Kidney tubule cell (primary cell): ENCODE measurements around the gene SEC63.
A peak's percentile ranks its signal among the peaks of the same experiment; 100 is the strongest.
"Not testable (repeated sequence)": the region's sequence is repeated elsewhere in the genome, so short reads cannot be mapped to it uniquely, and the experiment has no call there.

Experiments used
- DNase-seq: peaks from one replicate; pipeline ENCODE4 v3.0.0-alpha.2; 2018; ENCODE audit warnings: low spot score

SEC63 gene

DNA sequence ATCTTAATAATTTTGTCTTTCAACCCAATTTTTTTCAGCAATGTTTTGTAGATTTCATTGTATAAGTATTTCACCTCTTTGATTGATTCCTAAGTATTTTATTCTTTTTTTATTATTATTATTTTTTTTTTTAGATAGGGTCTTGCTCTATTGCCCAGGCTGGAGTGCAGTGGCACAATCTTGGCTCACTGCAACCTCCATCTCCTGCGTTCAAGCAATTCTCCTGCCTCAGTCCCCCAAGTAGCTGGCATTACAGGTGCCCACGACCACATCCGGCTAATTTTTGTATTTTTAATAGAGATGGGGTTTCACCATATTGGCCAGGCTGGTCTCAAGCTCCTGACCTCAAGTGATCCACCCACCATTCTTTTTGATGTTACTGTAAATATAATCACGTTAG is 97.0 kb downstream of the SEC63 start:
- DNase-seq: not testable (repeated sequence)

DNA sequence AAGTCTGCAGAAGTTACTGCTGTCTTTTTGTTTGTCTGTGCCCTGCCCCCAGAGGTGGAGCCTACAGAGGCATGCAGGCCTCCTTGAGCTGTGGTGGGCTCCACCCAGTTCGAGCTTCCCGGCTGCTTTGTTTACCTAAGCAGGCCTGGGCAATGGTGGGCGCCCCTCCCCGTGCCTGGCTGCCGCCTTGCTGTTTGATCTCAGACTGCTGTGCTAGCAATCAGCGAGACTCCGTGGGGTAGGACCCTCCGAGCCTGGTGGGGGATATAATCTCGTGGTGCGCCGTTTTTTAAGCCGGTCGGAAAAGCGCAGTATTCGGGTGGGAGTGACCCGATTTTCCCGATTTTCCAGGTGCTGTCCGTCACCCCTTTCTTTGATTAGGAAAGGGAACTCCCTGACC is 97.9 kb downstream of the SEC63 start:
- not testable (repeated sequence) for DNase-seq

DNA sequence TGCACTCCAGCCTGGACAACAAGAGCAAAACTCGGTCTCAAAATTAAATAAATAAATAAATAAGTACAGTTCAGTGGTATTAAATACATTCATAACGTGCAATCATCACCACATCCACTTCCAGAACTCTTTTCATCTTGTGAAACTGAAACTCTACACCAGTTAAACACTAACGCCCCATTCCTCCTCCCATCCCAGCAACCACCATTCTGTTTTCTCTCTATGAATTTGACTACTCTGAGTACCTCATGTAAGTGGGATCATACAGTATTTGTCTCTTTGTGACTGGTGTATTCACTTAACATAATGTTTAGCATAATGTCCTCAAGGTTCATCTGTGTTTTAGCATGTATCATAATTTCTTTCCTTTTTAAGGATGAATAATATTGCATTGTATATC is 104.8 kb downstream of the SEC63 start:
- DNase-seq: no peak

DNA sequence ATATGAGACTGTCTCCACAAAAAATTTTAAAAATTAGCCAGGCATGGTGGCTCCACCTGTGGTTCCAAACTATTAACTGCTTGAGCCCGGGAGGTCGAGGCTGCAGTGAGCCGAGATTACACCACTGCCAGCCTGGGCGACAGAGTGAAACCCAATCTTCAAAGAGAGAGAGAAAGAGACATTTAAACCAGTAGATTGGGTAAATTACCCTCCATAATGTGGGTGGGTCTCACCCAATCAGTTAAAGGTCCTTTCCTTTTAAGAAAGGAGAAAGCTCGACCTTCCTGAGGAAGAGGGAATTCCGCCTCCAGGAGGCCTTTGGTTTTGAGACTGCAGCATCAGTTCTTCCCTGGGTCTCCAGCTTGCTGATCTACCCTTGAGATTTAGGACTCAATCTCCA is 108.7 kb downstream of the SEC63 start:
- no peak for DNase-seq

DNA sequence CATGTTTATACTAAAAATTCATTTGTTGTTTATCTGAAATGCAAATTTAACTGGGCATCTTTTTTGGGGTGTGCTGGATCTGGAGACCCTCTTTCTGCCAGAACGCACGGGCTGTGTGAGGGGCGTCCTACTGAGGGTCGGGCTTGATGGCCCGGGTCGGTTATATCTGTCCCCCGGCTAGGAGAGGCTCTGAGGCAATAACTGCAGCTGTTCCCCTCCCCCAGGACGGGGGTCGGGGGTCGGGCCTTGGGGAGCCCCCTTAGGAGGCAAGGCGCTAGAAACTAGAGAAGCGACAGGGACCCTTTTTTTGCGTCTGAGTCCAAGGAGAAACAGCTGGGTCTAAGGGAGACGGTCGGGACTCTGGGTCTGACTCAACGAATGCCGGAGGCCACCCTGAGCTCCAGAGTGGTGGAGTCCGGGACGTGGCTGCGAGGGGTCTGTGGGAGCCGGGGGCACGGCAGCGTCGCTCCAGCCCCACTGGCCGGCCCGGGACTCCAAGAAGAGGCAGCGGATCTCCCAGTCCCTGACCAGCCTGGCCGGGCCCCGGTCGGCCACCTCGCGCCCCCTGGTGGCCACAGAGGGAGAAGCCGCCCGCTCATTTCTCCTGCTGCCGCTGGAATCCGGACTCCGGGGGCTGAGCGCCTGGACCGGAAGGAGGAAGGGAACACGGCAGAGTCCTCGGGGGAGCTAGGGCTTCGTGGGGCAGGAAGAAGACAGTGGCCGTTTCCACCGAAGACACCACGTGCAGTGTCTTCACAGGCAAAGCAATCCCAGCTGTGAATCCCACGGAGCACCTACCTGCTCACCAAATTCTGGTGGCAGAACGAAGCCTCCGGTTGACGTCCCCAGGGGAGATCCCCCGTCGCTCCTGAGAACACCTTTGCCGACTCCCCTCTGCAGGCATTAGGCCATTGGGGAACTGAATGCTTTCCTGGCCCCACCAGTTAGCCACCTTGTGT is 109.9 kb downstream of the SEC63 start:
- peak; percentile 86 for DNase-seq

DNA sequence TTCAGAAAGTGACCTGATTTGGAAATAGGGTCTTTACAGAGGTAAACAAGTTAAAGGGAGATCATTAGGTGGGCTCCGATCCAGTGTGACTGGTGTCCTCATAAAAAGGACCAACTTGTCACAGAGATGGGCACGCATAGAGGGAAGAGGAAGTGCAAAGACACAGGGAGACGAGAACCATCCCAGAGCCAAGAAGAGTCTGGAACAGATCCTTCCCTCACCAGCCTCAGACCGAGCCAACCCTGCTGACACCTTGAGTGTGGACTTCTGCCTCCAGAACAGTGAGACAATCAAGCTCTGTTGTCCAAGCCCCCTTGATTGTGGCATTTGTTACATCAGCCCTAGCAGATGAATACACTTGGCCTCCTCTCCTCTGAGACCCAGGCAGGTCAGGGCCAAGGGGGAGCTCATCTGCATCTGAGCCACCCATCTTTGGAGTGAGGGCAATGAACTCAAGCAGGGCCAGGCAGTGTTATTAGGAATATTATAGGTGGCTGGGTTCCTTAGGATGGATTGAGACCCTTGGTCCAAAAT is 111.7 kb downstream of the SEC63 start:
- DNase-seq: no peak

DNA sequence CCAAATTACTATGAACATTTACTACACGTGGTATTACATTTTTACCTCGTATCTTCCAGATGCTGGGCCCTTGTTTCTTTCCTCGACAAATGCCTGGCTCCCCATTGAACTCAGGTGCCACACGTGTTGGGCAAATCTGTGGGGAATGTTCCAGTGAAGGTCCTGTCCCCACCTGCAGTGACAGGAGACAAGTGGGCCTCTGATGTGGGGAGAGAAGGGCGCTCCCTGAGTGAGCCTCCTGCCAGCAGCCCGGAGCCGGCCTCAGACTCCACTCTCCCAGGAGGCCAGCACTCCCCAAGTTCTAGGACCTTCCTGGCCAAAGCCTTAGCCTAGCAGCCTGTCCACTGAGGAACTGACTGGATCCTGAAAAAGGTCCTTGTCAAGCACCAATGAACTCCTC is 112.2 kb downstream of the SEC63 start:
- no peak for DNase-seq

DNA sequence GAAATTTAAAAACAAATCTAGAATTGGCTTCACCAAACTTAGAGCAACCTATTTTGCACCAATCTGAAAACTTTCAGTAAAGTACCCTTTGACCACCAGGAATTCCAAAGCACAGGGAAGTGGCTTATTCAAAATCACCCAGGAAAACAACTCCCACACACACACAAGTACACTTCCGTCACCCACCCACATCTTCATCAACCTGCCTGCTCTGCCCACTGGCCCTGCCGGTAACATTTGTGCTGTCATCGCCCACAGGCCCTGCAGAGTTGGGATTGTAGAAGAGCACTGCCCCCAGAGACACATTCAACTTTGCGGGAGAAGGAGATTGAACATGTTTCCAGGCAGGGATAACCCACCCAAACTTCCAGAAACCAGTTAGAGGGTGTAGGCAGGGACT is 114.6 kb downstream of the SEC63 start:
- DNase-seq: no peak

DNA sequence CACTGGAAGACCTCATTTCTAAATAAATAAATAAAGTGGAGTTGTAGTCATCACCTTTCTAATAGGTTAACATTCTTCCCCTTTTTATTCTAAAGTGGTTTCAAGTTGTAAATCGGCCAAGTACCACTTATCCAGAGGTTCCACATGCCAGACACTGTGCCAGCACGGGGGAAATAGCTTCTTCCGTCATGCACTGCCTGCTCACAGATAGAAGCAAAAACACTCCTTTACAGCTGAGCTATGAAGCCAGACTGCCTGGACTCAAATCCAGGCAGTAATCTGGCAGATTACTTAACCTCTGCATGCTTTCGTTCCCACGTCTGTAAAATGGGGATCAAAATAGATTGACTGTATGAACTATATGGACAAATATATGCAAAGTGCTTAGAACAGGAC is 116.7 kb downstream of the SEC63 start:
- DNase-seq: no peak

DNA sequence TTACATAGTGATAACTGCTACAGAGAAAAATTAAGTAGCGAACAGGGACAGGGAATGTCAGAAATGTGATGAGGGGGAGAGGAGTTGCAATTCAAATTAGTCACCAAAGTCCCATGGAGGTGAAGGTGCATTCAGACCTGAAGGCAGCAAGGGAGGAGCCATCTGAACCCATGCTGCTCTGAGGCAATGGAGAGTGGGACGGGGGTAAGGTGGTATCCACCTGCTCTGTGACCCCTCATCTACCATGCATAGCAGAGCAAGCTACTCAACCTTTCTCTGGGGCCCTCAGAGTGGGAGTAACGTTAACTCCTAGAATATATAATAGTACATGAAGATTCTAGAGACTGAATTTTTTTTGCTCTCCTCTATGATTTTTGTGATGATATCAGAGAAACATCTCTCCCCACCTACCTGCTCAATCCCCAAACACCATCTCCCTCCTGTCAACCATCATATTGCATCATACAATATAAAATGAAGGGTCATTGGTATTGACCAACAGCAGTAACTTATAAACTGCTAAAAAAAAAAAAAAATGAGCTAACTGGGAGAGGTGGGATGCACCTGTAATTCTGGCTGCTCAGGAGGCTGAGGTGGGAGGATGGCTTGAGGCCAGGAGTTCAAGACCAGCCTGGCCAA is 117.3 kb downstream of the SEC63 start:
- no peak for DNase-seq

DNA sequence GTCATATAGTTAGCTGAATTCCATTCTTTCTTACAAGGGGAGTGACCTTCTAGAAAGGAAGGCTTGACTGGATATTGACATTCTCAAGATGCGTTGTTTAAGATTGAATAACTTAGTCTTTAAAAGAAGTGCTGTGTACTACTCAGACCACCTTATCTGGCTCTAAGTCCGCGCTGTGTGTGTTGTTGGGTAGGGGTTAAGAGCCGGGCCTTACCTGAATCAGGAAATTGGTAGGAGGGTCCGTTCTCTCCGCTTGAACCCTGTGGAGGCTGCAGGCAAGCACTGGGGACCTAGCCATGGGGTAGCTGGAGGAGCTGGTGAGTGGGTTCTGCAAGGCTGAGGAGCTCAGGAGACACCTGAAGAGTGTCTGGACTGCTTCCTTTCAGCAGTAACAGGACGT is 124.9 kb downstream of the SEC63 start:
- no peak for DNase-seq

DNA sequence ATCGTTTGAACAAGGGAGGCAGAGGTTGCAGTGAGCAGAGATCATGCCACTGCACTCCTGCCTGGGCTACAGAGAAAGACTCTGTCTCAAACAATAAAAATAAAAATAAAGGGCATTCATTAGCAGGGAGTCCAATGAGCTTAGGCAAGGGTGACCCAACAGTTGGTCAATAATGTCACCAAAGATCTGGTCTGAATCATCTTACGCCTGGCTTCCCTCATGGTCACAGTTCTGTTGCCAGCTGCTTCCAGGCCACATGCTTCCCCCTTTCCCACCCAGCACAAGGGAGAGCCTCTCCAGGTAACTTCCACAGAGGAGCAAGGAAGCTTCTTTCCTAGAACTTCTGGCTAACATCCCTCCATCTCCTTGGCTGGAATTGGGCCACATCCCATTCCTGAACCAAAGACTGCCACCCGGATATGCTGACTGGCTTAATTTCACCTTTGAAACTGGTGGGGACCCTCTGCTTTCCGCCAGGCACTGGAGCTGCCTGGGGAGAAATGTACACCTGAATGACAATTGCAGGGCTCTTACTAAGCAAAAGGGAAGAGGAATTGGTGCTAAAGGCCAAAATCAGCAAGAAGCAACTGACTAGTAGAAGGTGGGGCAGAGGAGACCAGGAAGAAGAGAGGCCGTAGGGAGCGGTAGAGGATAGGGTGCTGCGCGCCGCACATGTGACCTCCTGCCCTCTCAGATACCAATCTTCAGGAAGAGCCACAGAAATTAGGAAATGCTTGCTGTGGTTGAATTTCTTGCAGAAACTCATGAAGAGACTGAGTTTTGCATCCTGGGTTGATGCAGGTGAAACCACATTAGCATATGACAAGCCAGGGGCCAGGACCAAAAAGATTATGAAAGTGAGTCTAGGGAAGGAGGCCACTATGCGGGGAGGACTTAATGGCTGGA is 125.6 kb downstream of the SEC63 start:
- no peak for DNase-seq

DNA sequence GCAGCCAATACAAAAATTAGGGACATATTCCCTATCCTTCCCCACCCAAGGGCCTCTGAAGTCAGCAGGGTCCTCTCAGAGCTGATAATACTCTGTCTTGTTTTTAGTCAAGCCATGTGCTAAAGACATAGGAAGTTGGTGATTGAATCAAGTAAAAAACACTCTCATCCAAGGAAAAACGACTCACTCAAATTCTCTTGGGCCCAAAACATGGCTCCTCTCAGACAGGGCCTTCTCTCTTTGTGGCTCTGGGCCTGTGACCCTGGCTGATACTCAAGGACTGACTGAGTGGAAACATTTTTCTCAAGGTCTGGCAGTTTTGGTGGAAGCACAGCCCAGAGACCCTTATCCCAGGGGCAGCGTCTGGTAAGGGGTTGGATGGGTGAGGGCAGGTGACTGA is 127.9 kb downstream of the SEC63 start:
- no peak for DNase-seq

DNA sequence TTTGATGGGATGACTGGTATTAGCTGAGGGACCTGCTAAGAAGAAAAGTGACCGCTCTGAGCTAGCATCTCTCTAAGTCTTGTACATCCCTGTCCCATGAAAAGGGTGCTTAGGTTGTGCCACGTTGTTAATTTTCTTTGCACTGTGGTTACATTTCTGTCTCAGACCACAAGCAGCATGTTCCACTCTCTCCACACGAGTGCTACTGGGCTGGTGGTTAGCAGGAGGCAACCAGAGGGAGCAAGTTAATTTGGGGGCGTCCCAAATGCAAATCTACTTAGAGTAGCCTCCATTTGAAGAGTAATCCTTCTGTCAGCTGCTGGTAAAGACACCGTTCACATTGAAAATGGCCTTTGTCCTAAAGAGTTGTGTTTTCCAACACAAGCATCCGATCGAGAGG is 130.5 kb downstream of the SEC63 start:
- no peak for DNase-seq

DNA sequence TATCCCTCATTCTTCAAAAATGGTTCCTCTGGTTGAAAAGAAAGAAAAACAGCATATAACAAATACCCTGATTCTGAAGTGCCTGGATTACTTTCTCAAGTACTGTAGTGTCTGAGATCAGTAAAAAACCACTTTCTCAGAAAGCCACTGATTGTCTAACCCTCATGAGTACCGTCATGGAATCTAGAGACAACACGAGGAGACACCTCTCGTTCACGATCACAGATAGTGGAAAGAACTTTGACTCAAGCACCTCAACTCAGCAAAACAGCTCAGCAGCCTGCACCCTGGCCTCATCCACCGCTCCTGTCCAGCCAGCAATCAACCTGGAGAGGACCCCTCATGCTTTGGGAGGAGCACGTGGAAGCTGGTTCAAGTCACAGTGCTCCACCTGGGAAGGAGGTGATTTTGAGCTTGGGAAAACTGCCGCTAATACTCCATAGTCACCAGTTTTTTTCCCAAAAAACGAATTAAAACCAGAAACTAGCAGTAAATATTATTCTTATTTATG is 134.9 kb downstream of the SEC63 start:
- DNase-seq: no peak

DNA sequence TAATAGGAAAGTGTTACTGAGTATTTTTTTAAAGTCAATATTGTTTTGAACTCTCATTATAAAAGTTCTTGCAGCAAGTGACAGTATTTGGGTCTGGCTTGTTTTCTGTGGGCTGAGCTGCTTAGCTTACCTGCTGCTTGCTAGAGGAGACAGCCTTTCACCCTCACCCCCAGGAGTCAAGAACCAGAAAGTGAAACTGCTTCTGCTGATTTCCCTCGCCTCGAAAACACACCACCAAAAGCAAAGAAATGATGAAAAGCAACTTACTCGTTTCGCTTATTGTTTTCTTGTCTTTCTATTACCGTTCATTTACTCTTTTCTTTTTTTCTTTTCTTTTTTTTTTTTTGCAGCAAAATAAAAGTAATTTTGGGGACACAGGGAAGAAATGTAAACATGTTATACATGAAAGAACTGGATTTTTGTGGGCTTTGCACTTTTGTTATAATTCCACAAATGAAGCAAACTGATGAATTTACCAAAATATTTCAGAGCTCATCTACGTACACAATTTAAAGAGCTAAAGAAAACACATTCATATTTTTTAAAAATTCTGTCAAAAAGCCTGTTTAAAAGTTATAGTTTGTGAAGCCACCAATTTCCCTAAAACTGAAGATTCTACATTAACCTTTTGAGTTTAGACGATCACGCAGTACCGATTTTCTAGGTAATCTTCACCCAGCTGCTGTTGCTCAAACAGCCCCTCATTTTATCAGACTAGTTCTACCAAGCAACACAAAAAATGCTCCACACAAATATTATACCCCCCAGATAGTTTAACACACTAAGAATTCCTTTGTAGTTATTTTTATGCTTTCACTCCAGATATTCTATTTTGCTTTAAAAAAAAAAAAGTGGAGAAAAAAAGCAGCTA is 135.6 kb downstream of the SEC63 start:
- peak; percentile 28 for DNase-seq

DNA sequence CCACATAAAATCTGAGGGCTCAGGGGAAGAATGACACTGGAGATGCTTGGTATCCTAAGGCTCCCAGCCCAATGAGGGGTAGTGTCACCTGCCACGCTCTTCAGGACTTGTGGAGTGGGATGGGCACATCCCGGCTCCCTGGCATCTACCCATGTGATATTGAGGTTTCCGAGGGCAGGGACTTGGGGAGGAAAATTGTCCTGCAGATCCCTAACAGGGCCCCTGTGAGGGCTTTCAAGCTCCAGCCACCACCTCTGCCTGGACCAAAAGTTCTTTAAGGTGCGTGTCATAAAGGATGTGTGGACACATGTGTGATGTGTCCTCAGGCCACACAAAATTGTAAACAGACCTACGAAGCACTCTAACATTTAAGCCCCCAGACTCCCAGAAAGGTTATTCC is 136.4 kb downstream of the SEC63 start:
- DNase-seq: no peak

DNA sequence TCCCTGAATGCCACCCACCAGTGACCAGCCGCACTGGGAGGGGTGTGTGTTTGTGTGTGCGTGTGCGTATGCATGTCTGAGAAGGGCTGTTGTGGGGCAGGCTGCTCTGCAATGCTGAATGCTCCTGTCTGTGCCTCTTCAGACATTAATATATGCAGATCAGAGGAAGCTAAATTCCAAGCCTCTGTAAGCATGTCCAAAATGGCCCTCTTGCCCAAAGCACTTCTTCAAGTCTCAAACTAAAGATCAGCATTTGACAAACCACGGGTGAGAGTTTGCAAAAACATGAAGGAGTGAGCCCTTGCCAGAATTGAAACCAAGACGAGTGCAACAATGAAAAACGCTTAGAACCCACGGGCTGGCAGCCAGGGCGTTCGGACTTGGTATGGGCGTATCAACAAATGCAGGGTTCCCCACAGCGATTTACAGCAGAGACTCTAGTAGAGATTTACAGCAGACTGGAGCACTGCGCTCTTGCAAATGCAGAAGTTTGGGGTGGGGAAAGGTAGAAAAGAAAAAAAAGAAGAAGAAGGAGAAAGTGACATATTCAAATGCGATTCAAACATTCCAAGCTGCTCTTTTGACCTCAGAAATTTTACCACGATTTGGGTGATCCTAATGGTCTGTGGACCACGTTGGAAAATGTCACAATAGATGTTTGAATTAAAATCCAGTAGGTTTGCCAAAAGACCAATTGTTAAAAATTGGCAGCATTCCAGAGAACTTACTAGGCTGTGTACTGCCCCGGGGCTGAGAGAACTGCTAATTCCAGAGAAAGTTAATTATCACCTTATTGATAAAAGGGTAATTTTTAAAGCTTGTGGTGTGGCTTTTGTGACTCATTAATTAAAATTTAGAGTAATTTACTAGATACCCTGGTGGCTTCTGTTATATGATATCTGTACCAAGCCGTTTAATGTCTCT is 137.4 kb downstream of the SEC63 start:
- DNase-seq: peak; percentile 34

DNA sequence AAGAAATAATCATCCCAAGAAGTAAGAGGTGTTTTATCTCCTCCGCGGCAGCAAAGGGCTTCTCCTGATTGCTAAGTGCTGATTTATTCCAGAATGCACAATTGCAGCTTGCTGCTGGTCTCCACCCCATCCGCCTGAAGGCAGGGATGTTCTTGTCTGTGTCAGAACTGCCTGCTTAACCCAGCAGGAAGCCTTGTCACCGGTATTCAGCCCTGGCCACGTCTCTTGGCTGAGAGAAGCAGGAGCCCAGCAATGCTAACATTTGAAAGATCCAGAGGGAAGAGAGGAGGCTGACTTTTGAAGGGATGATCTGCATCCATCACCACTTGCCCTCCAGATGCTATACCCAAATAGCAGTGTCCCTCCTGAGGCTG is 138.1 kb downstream of the SEC63 start:
- peak; percentile 21 for DNase-seq

DNA sequence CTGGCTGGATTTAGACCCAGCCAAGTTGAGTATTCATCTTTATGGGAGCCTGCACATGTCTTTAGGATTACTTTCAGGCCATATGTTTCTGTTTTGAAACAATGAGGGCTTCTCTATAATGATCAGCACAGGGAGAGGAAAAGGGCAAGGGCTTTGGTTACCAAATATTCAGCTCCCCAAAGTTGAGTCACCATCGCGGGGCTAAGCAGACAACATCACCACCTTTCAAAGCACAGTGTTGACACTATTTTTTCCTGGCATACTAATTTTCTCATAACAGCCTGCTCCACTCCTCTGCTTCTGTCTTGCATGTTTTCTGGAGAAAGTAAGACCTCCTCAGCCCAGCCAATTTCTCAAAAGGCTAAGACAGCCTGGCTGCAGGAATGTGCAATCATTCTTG is 138.8 kb downstream of the SEC63 start:
- no peak for DNase-seq
